Astrocyte (in vitro differentiated cells and primary cell): Measurements from ENCODE around the gene DPP4.

Experiments
- EZH2 ChIP-seq: IDR thresholded peaks from 2 replicates; pipeline ENCODE4 v1.6.1; 2012; ENCODE audit warnings: mild to moderate bottlenecking, low read length, inconsistent platforms; ENCODE audit not compliant: insufficient read depth
- TF ChIP-seq, protein P1 (sequence below): IDR thresholded peaks from 2 replicates; pipeline ENCODE4 v1.5.1; 2011; ENCODE audit warnings: low read depth, mild to moderate bottlenecking, inconsistent platforms, low read length, moderate library complexity; ENCODE audit not compliant: insufficient read depth

DNA sequence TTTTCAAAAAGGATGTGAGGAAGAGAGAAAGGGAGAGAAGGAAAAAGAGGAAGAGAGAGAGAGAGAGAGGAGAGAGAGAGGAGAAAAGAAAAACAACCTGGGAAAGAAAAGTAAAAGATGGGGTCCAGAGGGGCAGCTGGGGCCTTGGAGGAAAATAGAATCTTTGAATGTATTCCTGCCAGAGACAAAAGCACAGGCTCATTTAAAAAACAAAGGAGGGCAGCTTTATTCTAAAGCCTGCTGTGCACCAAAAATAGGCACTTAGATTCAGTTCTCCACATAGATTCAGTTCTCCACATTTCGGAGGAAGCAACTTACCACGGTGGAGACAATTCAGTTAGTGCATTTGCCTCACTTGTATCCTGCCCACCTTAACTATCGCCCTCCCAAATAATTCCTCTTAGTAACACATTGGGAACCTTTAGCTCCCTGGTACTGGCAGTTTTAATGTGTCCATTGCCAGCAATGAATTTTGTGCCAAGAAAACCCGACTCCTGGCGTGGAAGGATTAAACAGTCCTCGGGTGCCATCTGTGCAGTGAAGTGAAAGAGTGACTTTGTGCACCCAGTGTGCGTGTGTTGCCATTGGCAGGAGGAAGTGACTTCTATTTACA, 71.3 kb downstream of the DPP4 start:
- TF ChIP-seq, protein P1, sequence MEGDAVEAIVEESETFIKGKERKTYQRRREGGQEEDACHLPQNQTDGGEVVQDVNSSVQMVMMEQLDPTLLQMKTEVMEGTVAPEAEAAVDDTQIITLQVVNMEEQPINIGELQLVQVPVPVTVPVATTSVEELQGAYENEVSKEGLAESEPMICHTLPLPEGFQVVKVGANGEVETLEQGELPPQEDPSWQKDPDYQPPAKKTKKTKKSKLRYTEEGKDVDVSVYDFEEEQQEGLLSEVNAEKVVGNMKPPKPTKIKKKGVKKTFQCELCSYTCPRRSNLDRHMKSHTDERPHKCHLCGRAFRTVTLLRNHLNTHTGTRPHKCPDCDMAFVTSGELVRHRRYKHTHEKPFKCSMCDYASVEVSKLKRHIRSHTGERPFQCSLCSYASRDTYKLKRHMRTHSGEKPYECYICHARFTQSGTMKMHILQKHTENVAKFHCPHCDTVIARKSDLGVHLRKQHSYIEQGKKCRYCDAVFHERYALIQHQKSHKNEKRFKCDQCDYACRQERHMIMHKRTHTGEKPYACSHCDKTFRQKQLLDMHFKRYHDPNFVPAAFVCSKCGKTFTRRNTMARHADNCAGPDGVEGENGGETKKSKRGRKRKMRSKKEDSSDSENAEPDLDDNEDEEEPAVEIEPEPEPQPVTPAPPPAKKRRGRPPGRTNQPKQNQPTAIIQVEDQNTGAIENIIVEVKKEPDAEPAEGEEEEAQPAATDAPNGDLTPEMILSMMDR, result no peak
- TF ChIP-seq EZH2, result no peak
